Measurements from ENCODE around the gene FKBP11.

DNA sequence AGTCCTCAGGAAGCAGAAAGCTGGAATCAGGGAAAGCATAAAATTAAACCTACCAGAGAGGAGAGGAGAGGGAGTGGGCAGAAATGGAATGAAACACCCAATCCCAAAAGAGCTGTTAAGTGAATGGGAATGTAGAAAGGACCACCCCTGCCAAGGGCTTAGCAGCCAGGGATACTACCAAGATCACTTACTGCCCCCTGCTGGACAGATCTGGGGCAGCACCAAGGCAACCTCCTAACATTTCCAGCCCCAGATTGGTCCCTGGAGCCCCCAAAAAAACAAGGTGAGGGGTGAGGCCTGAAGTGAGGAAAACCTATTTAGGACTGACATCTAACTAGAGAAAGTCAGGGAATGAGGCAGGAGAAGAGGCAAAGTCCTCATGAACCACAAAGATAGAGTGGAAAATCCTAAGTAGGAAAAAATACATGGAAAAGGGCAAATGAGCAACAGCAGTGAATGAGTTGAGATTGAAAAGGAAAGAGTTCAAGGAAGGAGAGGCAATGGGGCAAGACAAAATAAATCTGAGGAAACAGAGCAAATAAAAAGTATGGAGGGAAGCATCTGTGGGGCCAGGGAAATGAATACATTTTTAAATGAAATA is 11.2 kb upstream of the FKBP11 start:
- no peak for TF ChIP-seq POLR2A (IDR thresholded peaks at IDR 0.05)
- TF ChIP-seq, protein P1, sequence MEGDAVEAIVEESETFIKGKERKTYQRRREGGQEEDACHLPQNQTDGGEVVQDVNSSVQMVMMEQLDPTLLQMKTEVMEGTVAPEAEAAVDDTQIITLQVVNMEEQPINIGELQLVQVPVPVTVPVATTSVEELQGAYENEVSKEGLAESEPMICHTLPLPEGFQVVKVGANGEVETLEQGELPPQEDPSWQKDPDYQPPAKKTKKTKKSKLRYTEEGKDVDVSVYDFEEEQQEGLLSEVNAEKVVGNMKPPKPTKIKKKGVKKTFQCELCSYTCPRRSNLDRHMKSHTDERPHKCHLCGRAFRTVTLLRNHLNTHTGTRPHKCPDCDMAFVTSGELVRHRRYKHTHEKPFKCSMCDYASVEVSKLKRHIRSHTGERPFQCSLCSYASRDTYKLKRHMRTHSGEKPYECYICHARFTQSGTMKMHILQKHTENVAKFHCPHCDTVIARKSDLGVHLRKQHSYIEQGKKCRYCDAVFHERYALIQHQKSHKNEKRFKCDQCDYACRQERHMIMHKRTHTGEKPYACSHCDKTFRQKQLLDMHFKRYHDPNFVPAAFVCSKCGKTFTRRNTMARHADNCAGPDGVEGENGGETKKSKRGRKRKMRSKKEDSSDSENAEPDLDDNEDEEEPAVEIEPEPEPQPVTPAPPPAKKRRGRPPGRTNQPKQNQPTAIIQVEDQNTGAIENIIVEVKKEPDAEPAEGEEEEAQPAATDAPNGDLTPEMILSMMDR (IDR thresholded peaks at IDR 0.05), result peak; percentile 77 to 95 (median 94)
